ENCODE measurements around the gene RNF145. TPM values are rescaled to one million over a fixed set of nuclear protein-coding genes. Genes with fewer than 3 reads are reported as not detected.
"Not testable (repeated sequence)": the region's sequence is repeated elsewhere in the genome, so short reads cannot be mapped to it uniquely, and the experiment has no call there.

The RNF145 gene
- total RNA-seq, 1 experiment from 2014 or later = 59.0 TPM

DNA sequence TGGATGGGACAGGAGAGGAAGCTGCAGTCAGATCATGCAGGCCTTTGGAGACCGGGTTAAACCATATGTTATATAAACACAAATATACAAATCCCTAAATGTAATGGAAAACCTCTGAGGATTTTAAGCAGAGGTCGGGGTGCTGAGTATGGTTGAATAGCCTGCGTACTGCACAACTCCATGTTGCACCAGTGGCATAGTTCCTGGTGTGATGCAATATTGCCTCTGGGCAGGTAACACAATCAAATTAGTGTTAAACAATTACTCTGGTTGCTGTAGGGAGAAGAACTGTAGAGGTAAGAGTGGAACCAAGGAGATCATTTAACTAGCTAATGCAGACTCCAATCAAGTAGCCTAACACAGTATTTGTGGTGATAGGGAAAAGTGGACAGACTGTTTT, 21.3 kb upstream of the RNF145 start:
- Histone ChIP-seq H3K27ac (no peak overlapping the region), H3K36me3 (no peaks in the 10 kb centered on the region), H3K4me1 (peaks cover 23% of the 10 kb centered on the region), H3K9me3 (replicated peaks) (no peaks in the 10 kb centered on the region), H3K4me3 (no peak overlapping the region), H3K27me3 (no peaks in the 10 kb centered on the region)
- peak in 1 of 2 experiments; percentile 31 for DNase-seq

DNA sequence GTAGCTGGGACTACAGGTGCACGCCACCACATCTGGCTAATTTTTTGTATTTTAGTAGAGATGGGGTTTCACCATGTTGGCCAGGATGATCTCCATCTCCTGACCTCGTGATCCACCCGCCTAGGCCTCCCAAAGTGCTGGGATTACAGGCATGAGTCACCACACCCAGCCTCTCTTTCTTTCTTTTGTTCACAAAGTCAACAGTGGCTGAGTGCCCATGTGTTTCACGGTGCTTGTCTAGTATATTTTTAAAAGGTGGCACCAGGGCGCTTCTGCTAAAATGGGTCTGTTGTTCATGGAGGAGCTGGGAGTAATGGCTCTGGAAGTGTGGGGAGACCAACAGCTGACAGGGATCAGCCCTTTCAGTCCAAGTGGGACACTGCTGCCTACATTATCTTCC, 18.7 kb upstream of the RNF145 start:
- DNase-seq = peak; percentile 86 to 92
- not testable (repeated sequence) for H3K4me3 ChIP-seq

GRCh38 chr5:159227452-159227851, 18.1 kb upstream of the RNF145 start:
- no peaks in the 10 kb centered on the region for H3K9me3 ChIP-seq (replicated peaks)
- DNase-seq = no peak
- H3K4me3 ChIP-seq = no peak overlapping the region
- H3K36me3 ChIP-seq = no peaks in the 10 kb centered on the region
- H3K4me1 ChIP-seq = peaks cover 19% of the 10 kb centered on the region
- H3K27ac ChIP-seq = no peak overlapping the region
- no peaks in the 10 kb centered on the region for H3K27me3 ChIP-seq

More for the DNA sequence above, 18.7 kb upstream of the RNF145 start:
- H3K27me3 ChIP-seq; H3K36me3 ChIP-seq; H3K9me3 ChIP-seq (replicated peaks): not testable (repeated sequence)
- peaks cover 19% of the 10 kb centered on the region for H3K4me1 ChIP-seq
- H3K27ac ChIP-seq = peak overlapping the region; percentile 80

DNA sequence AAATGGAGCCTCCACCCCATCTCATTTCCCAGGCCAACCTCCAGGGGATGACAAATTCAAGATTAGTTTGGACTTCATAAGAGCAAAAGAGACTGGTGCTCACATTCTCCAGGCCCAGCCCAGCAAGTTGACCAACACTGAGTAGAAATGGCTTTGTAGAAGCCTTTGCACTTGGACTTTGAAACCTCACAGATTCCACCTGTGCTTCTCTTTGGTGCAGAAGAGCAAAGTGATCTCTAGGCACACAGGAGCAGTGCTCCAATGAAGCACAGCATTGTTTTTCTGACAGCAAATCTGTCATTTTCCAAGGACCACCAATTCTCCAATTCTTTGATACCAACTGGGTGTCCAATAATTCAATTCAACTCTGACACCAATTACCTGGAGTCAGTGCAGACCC, 17.1 kb upstream of the RNF145 start:
- no peak for DNase-seq
- Histone ChIP-seq H3K4me1 (peaks cover 19% of the 10 kb centered on the region), H3K27ac (no peak overlapping the region), H3K27me3 (no peaks in the 10 kb centered on the region), H3K4me3 (no peak overlapping the region), H3K9me3 (replicated peaks) (no peaks in the 10 kb centered on the region), H3K36me3 (no peaks in the 10 kb centered on the region)

GRCh38 chr5:159224471-159224870, 15.1 kb upstream of the RNF145 start:
- no peak for DNase-seq
- H3K27ac ChIP-seq = no peak overlapping the region
- no peak overlapping the region for H3K4me3 ChIP-seq
- H3K36me3 ChIP-seq = no peaks in the 10 kb centered on the region
- no peaks in the 10 kb centered on the region for H3K9me3 ChIP-seq (replicated peaks)
- peaks cover 14% of the 10 kb centered on the region for H3K4me1 ChIP-seq
- H3K27me3 ChIP-seq = no peaks in the 10 kb centered on the region

DNA sequence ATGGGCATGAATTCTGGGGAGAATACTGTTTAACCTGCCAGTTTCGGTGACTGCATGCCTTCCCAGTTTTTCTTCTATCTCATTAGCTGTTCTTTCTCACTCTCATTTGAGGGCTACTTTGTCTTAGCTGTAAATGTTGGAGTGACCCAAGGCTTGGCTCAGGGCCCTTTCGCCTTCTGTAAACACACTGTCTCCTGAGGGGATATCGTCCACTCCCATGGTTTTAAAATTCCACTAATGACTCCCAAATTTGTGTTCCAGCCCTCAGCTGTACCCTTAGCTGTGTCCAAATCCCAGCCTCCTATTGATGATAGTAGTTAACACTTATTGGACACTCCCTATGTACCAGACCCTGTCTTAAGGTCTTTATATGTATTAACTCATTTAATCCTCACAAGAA, 14.1 kb upstream of the RNF145 start:
- Histone ChIP-seq H3K36me3 (no peaks in the 10 kb centered on the region), H3K4me1 (peaks cover 6% of the 10 kb centered on the region), H3K4me3 (no peak overlapping the region), H3K27ac (no peak overlapping the region), H3K9me3 (replicated peaks) (no peaks in the 10 kb centered on the region), H3K27me3 (no peaks in the 10 kb centered on the region)
- no peak for DNase-seq

DNA sequence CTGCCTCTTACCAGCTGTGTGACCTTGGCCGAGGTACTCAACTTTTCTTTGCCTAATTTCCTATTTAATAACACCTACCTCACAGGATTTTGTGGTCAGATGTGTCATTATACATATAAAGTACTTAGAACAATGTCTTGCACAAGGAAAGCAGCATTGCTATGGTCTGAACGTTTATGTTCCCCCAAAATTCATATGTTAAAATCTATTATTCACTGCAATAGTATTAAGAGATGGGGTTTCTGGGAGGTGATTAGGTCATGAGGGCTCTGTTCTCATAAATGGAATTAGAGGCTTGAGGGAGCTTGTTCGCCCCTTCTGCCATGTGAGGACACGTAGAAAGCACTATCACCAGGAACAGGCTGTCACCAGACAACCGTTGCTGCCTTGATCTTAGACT, 10.9 kb upstream of the RNF145 start:
- Histone ChIP-seq H3K4me1 (no peaks in the 10 kb centered on the region), H3K27ac (no peak overlapping the region), H3K4me3 (no peak overlapping the region), H3K36me3 (no peaks in the 10 kb centered on the region), H3K27me3 (no peaks in the 10 kb centered on the region), H3K9me3 (replicated peaks) (no peaks in the 10 kb centered on the region)
- no peak for DNase-seq

GRCh38 chr5:159218595-159219023, 9.3 kb upstream of the RNF145 start:
- Histone ChIP-seq H3K27ac (no peak overlapping the region), H3K4me3 (no peak overlapping the region), H3K27me3 (no peaks in the 10 kb centered on the region), H3K4me1 (no peaks in the 10 kb centered on the region), H3K36me3 (no peaks in the 10 kb centered on the region), H3K9me3 (replicated peaks) (no peaks in the 10 kb centered on the region)
- no peak for DNase-seq

- H3K36me3 ChIP-seq = no peaks in the 10 kb centered on the region
- no peak for DNase-seq
- no peaks in the 10 kb centered on the region for H3K27me3 ChIP-seq
- no peaks in the 10 kb centered on the region for H3K9me3 ChIP-seq (replicated peaks)
- H3K27ac ChIP-seq = no peak overlapping the region
- H3K4me1 ChIP-seq = no peaks in the 10 kb centered on the region
- no peak overlapping the region for H3K4me3 ChIP-seq
Measured at GRCh38 chr5:159217236-159217635, 7.9 kb upstream of the RNF145 start.

DNA sequence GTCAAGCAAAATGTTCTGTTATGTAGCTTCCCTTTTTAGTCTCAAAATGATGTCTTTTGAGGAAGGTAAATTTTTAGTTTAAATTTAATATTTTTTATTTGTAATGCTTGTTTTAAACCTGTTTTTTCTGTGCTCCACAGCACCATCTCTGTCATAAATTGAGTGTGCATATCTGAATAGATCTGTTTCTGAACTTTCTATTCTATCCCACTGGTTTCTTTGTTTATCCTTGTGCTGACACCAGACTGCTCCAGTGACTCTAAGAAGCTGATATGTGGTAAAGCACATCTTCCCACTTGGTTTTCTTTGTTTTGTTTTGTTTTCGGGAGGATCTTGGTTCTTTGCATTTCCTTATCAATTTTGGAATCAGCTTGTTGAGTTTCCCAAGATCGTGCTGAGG, 7.1 kb upstream of the RNF145 start:
- Histone ChIP-seq H3K9me3 (replicated peaks) (no peaks in the 10 kb centered on the region), H3K4me1 (no peaks in the 10 kb centered on the region), H3K27ac (no peak overlapping the region), H3K4me3 (no peak overlapping the region), H3K27me3 (no peaks in the 10 kb centered on the region), H3K36me3 (no peaks in the 10 kb centered on the region)
- DNase-seq = no peak

GRCh38 chr5:159215886-159216285, 6.5 kb upstream of the RNF145 start:
- Histone ChIP-seq H3K36me3 (no peaks in the 10 kb centered on the region), H3K4me1 (no peaks in the 10 kb centered on the region), H3K27ac (no peak overlapping the region), H3K9me3 (replicated peaks) (no peaks in the 10 kb centered on the region), H3K4me3 (no peak overlapping the region), H3K27me3 (no peaks in the 10 kb centered on the region)
- DNase-seq = no peak

- H3K27ac ChIP-seq = no peak overlapping the region
- no peaks in the 10 kb centered on the region for H3K36me3 ChIP-seq
- no peak overlapping the region for H3K4me3 ChIP-seq
- peaks cover 5% of the 10 kb centered on the region; the same call in 1 of the 2 replicates for H3K4me1 ChIP-seq
- no peak for DNase-seq
- no peaks in the 10 kb centered on the region for H3K9me3 ChIP-seq (replicated peaks)
- H3K27me3 ChIP-seq = no peaks in the 10 kb centered on the region
Measured at GRCh38 chr5:159214486-159215271, 5.3 kb upstream of the RNF145 start.

- no peak overlapping the region for H3K27ac ChIP-seq
- H3K36me3 ChIP-seq = no peaks in the 10 kb centered on the region
- DNase-seq = no peak
- no peaks in the 10 kb centered on the region for H3K9me3 ChIP-seq (replicated peaks)
- peaks cover 5% of the 10 kb centered on the region; the same call in 1 of the 2 replicates for H3K4me1 ChIP-seq
- no peak overlapping the region for H3K4me3 ChIP-seq
- H3K27me3 ChIP-seq = no peaks in the 10 kb centered on the region
Measured at GRCh38 chr5:159212657-159213462, 3.5 kb upstream of the RNF145 start.

- no peaks in the 10 kb centered on the region for H3K36me3 ChIP-seq
- H3K27me3 ChIP-seq = no peaks in the 10 kb centered on the region
- H3K4me1 ChIP-seq = peaks cover 5% of the 10 kb centered on the region; the same call in 1 of the 2 replicates
- DNase-seq = no peak
- H3K27ac ChIP-seq = no peak overlapping the region
- H3K9me3 ChIP-seq (replicated peaks) = no peaks in the 10 kb centered on the region
- no peak overlapping the region for H3K4me3 ChIP-seq
Measured at GRCh38 chr5:159211729-159212174, 2.4 kb upstream of the RNF145 start.

DNA sequence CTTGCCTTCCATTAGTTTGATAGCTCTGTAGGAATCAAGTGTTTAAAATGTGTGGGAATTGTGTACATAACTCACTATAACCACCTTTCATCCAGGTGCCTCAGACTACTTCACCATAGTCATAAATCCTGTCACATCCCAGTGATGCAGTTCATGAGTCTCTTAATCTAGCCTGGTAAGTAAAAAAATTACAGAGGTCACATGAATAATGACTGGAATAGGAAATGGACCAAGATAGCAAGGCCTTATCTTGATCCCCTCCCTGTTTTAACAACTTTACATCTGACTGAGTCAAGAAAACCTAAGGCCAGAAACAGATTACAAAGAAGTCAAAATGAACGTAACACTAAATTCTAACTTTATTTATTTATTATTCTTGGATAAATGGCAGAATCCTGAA, 1.5 kb upstream of the RNF145 start:
- no peaks in the 10 kb centered on the region for H3K36me3 ChIP-seq
- no peak for DNase-seq
- no peak overlapping the region for H3K4me3 ChIP-seq
- peaks cover 12% of the 10 kb centered on the region for H3K4me1 ChIP-seq
- no peak overlapping the region for H3K27ac ChIP-seq
- H3K27me3 ChIP-seq = no peaks in the 10 kb centered on the region
- no peaks in the 10 kb centered on the region for H3K9me3 ChIP-seq (replicated peaks)

Measured in SJCRH30 (cell line).